ENCODE measurements around the gene RHOC.
A peak's percentile ranks its signal among the peaks of the same experiment; 100 is the strongest.
"Not testable (repeated sequence)": the region's sequence is repeated elsewhere in the genome, so short reads cannot be mapped to it uniquely, and the experiment has no call there.

The RHOC gene

GRCh38 chr1:112706505-112707220 lies at the start of gene RHOC:
RHOC (minus strand) TSS chr1:112707127; CDS start chr1:112703799, 3,328 bp downstream.
- no peak for DNase-seq

- DNase-seq: no peak
Observed at GRCh38 chr1:112754116-112754628, 47.2 kb upstream of the RHOC start.

GRCh38 chr1:112748396-112748795 lies 41.5 kb upstream of the RHOC start:
- DNase-seq: no peak

GRCh38 chr1:112744009-112744578 lies 37.2 kb upstream of the RHOC start:
- DNase-seq: no peak

- no peak for DNase-seq
Observed at GRCh38 chr1:112743174-112744008, 36.5 kb upstream of the RHOC start.

- DNase-seq: no peak
Observed at GRCh38 chr1:112737573-112737972, 30.6 kb upstream of the RHOC start.

GRCh38 chr1:112735752-112736151 lies 28.8 kb upstream of the RHOC start:
- DNase-seq: no peak

GRCh38 chr1:112731451-112731850 lies 24.5 kb upstream of the RHOC start:
- no peak for DNase-seq

- DNase-seq: no peak
Observed at GRCh38 chr1:112729909-112730308, 23.0 kb upstream of the RHOC start.

- DNase-seq: not testable (repeated sequence)
Observed at GRCh38 chr1:112729011-112729410, 22.1 kb upstream of the RHOC start.

GRCh38 chr1:112728306-112728971 lies 21.5 kb upstream of the RHOC start:
- DNase-seq: not testable (repeated sequence)

- no peak for DNase-seq
Observed at GRCh38 chr1:112727716-112728115, 20.8 kb upstream of the RHOC start.

- not testable (repeated sequence) for DNase-seq
Observed at GRCh38 chr1:112724240-112724639, 17.3 kb upstream of the RHOC start.

- no peak for DNase-seq
Observed at GRCh38 chr1:112723511-112723839, 16.5 kb upstream of the RHOC start.

- no peak for DNase-seq
Observed at GRCh38 chr1:112722601-112723510, 15.9 kb upstream of the RHOC start.

- DNase-seq: no peak
Observed at GRCh38 chr1:112721966-112722524, 15.1 kb upstream of the RHOC start.

GRCh38 chr1:112721294-112721693 lies 14.4 kb upstream of the RHOC start:
- DNase-seq: not testable (repeated sequence)

- DNase-seq: no peak
Observed at GRCh38 chr1:112720800-112721199, 13.9 kb upstream of the RHOC start.

GRCh38 chr1:112719706-112720105 lies 12.8 kb upstream of the RHOC start:
- DNase-seq: no peak

GRCh38 chr1:112718691-112719418 lies 11.9 kb upstream of the RHOC start:
- peak; percentile 82 for DNase-seq
